Mammary microvascular endothelial cell (primary cell): Measurements from ENCODE around the gene FKBP5. TPM values are rescaled to one million over a fixed set of nuclear protein-coding genes. Genes with fewer than 3 reads are reported as not detected.

Source experiments
- total RNA-seq: library from RNA; depleted of rRNA; stranded (reverse); fragments of >200 nt; gene quantifications from 2 replicates; pipeline ENCODE4 v1.2.3, GENCODE V29; 2015

Gene FKBP5
- total RNA-seq, result 44.9 and 45.4 TPM in 2 replicates

GRCh38 chr6:35688605-35689322 is at the start of gene FKBP5:
FKBP5 (minus strand) TSS chr6:35688915; CDS start chr6:35642824, 46,091 bp downstream.

GRCh38 chr6:35736982-35737412 is 48.3 kb upstream of the FKBP5 start, which contains the start of gene ARMC12:
ARMC12 (plus strand) TSS chr6:35737032; CDS start chr6:35737109, 77 bp downstream.

Other genes starting within 250 kb of the FKBP5 start
- 7.9 and 8.7 TPM in 2 replicates for gene FANCE, start 236.6 kb downstream of the FKBP5 start, total RNA-seq
- 1,325 and 1,331 TPM in 2 replicates for gene RPL10A, start 220.5 kb downstream of the FKBP5 start, total RNA-seq
- gene TEAD3, start 191.8 kb downstream of the FKBP5 start, total RNA-seq, result 0.15 and 0.27 TPM in 2 replicates
- not detected in 2 replicates for gene TULP1, start 176.0 kb downstream of the FKBP5 start, total RNA-seq
- not detected in 2 replicates for gene ARMC12, start 48.1 kb upstream of the FKBP5 start, total RNA-seq
- not detected in 2 replicates for gene CLPSL2, start 87.7 kb upstream of the FKBP5 start, total RNA-seq
- gene CLPSL1, start 92.1 kb upstream of the FKBP5 start, total RNA-seq, result not detected in 2 replicates
- gene CLPS, start 108.4 kb upstream of the FKBP5 start, total RNA-seq, result not detected in 2 replicates
- gene LHFPL5, start 116.4 kb upstream of the FKBP5 start, total RNA-seq, result 0.20 TPM in 1 of 2 replicates, not detected in the other
- gene SRPK1, start 232.2 kb upstream of the FKBP5 start, total RNA-seq, result 46.8 and 50.1 TPM in 2 replicates